SK-N-SH (cell line): ENCODE measurements around the gene CTAGE4. TPM values are rescaled to one million over a fixed set of nuclear protein-coding genes. Genes with fewer than 3 reads are reported as not detected.
"Not testable (repeated sequence)": the region's sequence is repeated elsewhere in the genome, so short reads cannot be mapped to it uniquely, and the experiment has no call there.

ENCODE experiments used
- CTCF ChIA-PET: fragments of 300-600, 350-600 bp; formaldehyde crosslinking; extraction: SDS; loops from one replicate; lab custom pipeline; 2021; lab: Yijun Ruan, JAX
- POLR2A ChIA-PET: fragments of 350-600 bp; sonication (Branson Sonifier 250); formaldehyde crosslinking; extraction: SDS; loops from one replicate; lab custom pipeline; 2020; ENCODE audit warnings: antibody characterized with exemption, inconsistent platforms; lab: Yijun Ruan, JAX
- DNase-seq: peaks from one replicate; pipeline ENCODE4 v3.0.0; 2012
- H2AFZ ChIP-seq: fragments of 200-600 bp; sonication (generic); 2 replicates; pipeline ENCODE4 v1.8.1; 2016; ENCODE audit warnings: antibody characterized with exemption, mild to moderate bottlenecking, low read depth
- H3F3A ChIP-seq: fragments of 200-600 bp; sonication (generic); replicated peaks from 2 replicates; pipeline ENCODE3; 2016; ENCODE audit warnings: antibody characterized with exemption, mild to moderate bottlenecking; ENCODE audit not compliant: insufficient read depth
- H3K27ac ChIP-seq, 2 experiments: fragments of 200-500 bp in 1 of 2; fragments of 200-600 bp in 1 of 2; sonication (Bioruptor generic) in 1 of 2; sonication (generic), shearing (Covaris generic) in 1 of 2; 2 replicates each; pipeline versions ENCODE4 v1.5.1 to v1.6.1; 2014 to 2016; ENCODE audit warnings: low read depth in 2 of 2, inconsistent platforms in 1 of 2, low read length in 1 of 2, mild to moderate bottlenecking in 1 of 2, mixed read lengths in 1 of 2
- H3K27me3 ChIP-seq: fragments of 200-600 bp; sonication (generic), shearing (Covaris generic); 2 replicates; pipeline ENCODE4 v1.6.1; 2016; ENCODE audit warnings: mixed run types; ENCODE audit not compliant: insufficient read depth
- H3K36me3 ChIP-seq, 2 experiments: fragments of 200-500 bp in 1 of 2; fragments of 200-600 bp in 1 of 2; sonication (Bioruptor generic) in 1 of 2; sonication (generic) in 1 of 2; replicated peaks in 1 of 2; 2 replicates each; pipeline versions ENCODE3 to v1.5.1; 2014 to 2016; ENCODE audit warnings: low read length in 1 of 2, mild to moderate bottlenecking in 1 of 2; ENCODE audit not compliant: insufficient read depth in 2 of 2, control insufficient read depth in 1 of 2
- H3K4me1 ChIP-seq, 2 experiments: fragments of 200-500 bp in 1 of 2; fragments of 200-600 bp in 1 of 2; sonication (Bioruptor generic) in 1 of 2; sonication (generic), shearing (Covaris generic) in 1 of 2; 2 replicates each; pipeline versions ENCODE4 v1.5.1 to v1.6.1; 2014 to 2016; ENCODE audit warnings: low read depth in 1 of 2, low read length in 1 of 2, mixed run types in 1 of 2; ENCODE audit not compliant: insufficient read depth in 2 of 2, control insufficient read depth in 1 of 2
- H3K4me2 ChIP-seq: fragments of 200-600 bp; sonication (generic), shearing (Covaris generic); 2 replicates; pipeline ENCODE4 v1.6.1; 2017; ENCODE audit warnings: mixed run types
- H3K4me3 ChIP-seq, 2 experiments: fragments of 200-500 bp in 1 of 2; fragments of 200-600 bp in 1 of 2; sonication (Bioruptor generic) in 1 of 2; sonication (generic), shearing (Covaris generic) in 1 of 2; 2 replicates each; pipeline versions ENCODE4 v1.5.1 to v1.8.1; 2014 to 2016; ENCODE audit warnings: low read depth in 2 of 2, inconsistent platforms in 1 of 2, low read length in 1 of 2, mild to moderate bottlenecking in 1 of 2, mixed read lengths in 1 of 2, moderate library complexity in 1 of 2
- H3K79me2 ChIP-seq: fragments of 200-600 bp; sonication (generic); 2 replicates; pipeline ENCODE4 v1.8.1; 2017; ENCODE audit warnings: mild to moderate bottlenecking; ENCODE audit not compliant: insufficient read depth
- H3K9ac ChIP-seq: fragments of 200-600 bp; sonication (generic); 2 replicates; pipeline ENCODE4 v1.6.1; 2017; ENCODE audit warnings: mixed run types
- H3K9me2 ChIP-seq: fragments of 200-600 bp; sonication (generic); 2 replicates; pipeline ENCODE4 v1.6.1; 2017; ENCODE audit warnings: mixed run types
- H3K9me3 ChIP-seq: fragments of 200-600 bp; sonication (generic); 2 replicates; pipeline ENCODE4 v1.6.1; 2017; ENCODE audit warnings: mixed run types, mild to moderate bottlenecking, moderate library complexity
- H4K20me1 ChIP-seq: fragments of 200-600 bp; sonication (generic); 2 replicates; pipeline ENCODE4 v1.6.1; 2017; ENCODE audit warnings: mild to moderate bottlenecking, mixed run types; ENCODE audit not compliant: insufficient read depth
- WGBS: methylation state at CpG from one replicate; pipeline ENCODE4 v1.1.6; 2017; ENCODE audit warnings: low lambda C conversion rate; 5-methylcytosine and 5-hydroxymethylcytosine counted together
- polyA plus RNA-seq, 3 experiments: library from polyadenylated mRNA; depleted of rRNA; stranded (reverse); fragments of >200 nt; gene quantifications; 2 replicates each; pipeline ENCODE4 v1.2.3, GENCODE V29; 2012

Gene CTAGE4
- polyA plus RNA-seq, 1 of the 3 experiments (the other 2 are of a cell fraction), result not detected

DNA sequence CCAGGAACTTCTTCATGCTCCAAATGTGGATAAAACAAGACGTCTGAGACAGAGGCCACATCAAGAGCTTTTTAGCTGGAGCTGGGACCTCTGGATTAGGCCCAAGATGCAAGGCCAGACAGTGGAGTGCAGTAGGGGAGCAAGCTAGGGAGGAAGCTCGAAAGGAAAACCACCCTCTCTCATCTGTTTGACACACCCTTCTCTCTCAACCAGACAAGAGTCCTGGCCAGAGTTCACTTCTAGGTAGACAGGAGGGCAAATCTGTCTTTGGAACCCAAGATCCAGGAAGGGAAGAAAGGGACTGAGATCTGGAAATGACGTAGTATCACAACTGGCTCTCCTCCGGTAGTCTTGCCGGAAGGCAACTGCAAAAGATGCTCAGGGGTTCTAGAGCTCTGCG lies 11.2 kb downstream of the CTAGE4 start:
- H2AFZ ChIP-seq, H3F3A ChIP-seq, H3K79me2 ChIP-seq, H3K4me2 ChIP-seq, POLR2A ChIA-PET, H3K9me3 ChIP-seq, H3K4me1 ChIP-seq, H3K27ac ChIP-seq, H3K36me3 ChIP-seq, H3K9me2 ChIP-seq, H3K9ac ChIP-seq, DNase-seq, H3K27me3 ChIP-seq, H4K20me1 ChIP-seq, CTCF ChIA-PET, H3K4me3 ChIP-seq: not testable (repeated sequence)
- no CpG with 5 or more reads among the region's 6 CpGs for WGBS

DNA sequence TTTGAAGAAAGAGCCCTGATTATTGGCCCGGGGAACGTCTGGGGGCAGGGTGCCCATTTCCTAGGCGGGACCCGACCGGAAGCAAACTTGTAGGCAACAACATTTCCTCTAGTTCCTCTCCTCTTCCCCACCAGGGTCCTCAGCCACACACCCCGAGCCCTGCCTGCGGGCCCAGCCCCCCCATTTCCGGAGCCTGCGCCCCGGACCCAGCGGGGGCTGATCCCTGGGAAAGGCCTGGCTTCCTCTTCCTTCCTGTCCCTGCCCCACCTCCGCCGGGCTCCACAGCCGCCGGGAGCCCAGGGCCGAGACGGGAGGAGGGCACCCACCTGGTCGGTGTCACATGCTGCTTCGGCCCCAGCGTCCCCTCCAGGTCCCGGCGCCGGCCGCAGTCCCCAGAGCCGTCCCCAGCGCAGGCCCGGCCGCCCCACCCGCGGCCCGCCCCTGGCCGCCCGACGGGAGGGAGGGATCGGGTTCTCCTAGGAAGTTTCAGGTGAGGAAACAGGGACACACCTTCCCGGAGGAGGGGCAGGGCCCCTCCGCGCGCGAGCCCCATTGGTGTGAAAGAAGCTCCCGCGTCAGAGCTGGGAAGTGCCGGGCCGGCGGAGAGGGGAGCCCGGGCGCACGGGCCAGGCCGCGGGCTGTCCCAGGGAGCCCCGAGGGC lies 12.1 kb downstream of the CTAGE4 start, which contains the start of gene ARHGEF35:
ARHGEF35 (minus strand) TSS at position 622 of the 661 bp plus-strand sequence. CDS start 7,450 bp downstream, outside the sequence.
- H3K4me1 ChIP-seq, H3K27me3 ChIP-seq, H3K4me3 ChIP-seq, H2AFZ ChIP-seq, H3K27ac ChIP-seq, H4K20me1 ChIP-seq, H3K79me2 ChIP-seq, H3K9ac ChIP-seq, H3K36me3 ChIP-seq, H3K9me2 ChIP-seq, DNase-seq, H3F3A ChIP-seq, POLR2A ChIA-PET, H3K4me2 ChIP-seq, CTCF ChIA-PET, H3K9me3 ChIP-seq: not testable (repeated sequence)
- WGBS, result no CpG with 5 or more reads among the region's 51 CpGs

GRCh38 chr7:144198934-144199333 lies 15.7 kb downstream of the CTAGE4 start:
- H4K20me1 ChIP-seq, H3K9me3 ChIP-seq, POLR2A ChIA-PET, H3K4me3 ChIP-seq, DNase-seq, H3K27me3 ChIP-seq, H3K4me2 ChIP-seq, H3K79me2 ChIP-seq, H2AFZ ChIP-seq, H3K9ac ChIP-seq, CTCF ChIA-PET, H3K27ac ChIP-seq, H3K4me1 ChIP-seq, H3K36me3 ChIP-seq, H3K9me2 ChIP-seq, H3F3A ChIP-seq: not testable (repeated sequence)
- WGBS, result 34% methylated on average over 3 of the region's 4 CpGs

- H3K9me2 ChIP-seq, CTCF ChIA-PET, H2AFZ ChIP-seq, H3K27me3 ChIP-seq, H3K4me2 ChIP-seq, H3K27ac ChIP-seq, H3K9ac ChIP-seq, H3K4me3 ChIP-seq, H4K20me1 ChIP-seq, H3K79me2 ChIP-seq, H3K36me3 ChIP-seq, POLR2A ChIA-PET, H3K4me1 ChIP-seq, H3F3A ChIP-seq, DNase-seq, H3K9me3 ChIP-seq: not testable (repeated sequence)
- WGBS, result no CpG with 5 or more reads among the region's 1 CpG
These were observed 18.7 kb downstream of the CTAGE4 start for GRCh38 chr7:144201978-144202377.

GRCh38 chr7:144203086-144203485 lies 19.8 kb downstream of the CTAGE4 start:
- H3K27me3 ChIP-seq, H3K4me2 ChIP-seq, H2AFZ ChIP-seq, POLR2A ChIA-PET, H3K4me1 ChIP-seq, H3K27ac ChIP-seq, H4K20me1 ChIP-seq, H3K9ac ChIP-seq, DNase-seq, H3K9me2 ChIP-seq, H3F3A ChIP-seq, H3K4me3 ChIP-seq, H3K79me2 ChIP-seq, H3K36me3 ChIP-seq, H3K9me3 ChIP-seq, CTCF ChIA-PET: not testable (repeated sequence)
- whole genome bisulfite sequencing, result no CpG with 5 or more reads among the region's 3 CpGs

DNA sequence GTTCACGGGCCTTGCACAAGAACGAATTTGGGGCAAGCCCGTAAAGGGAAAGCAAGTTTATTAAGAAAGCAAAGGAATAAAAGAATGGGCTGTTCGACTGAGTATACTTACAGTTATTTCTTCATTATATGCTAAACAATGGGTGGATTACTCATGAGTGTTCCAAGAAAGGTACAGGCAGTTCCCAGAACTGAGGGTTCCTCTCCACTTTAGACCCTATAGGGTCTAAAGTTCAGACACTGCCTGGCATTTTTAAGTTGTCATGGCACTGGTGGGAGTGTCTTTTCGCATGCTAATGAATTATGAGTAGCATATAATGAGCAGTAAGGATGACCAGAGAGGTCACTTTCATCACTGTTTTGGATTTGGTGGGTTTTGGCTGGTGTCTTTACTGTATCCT lies 22.0 kb downstream of the CTAGE4 start:
- H3K9me2 ChIP-seq, POLR2A ChIA-PET, CTCF ChIA-PET, H3K27ac ChIP-seq, H3K79me2 ChIP-seq, H2AFZ ChIP-seq, H3K36me3 ChIP-seq, H3F3A ChIP-seq, H3K9ac ChIP-seq, H3K4me2 ChIP-seq, H3K27me3 ChIP-seq, H4K20me1 ChIP-seq, H3K4me3 ChIP-seq, DNase-seq, H3K4me1 ChIP-seq, H3K9me3 ChIP-seq: not testable (repeated sequence)
- WGBS, result no CpG with 5 or more reads among the region's 5 CpGs
